Mammary epithelial cell (primary cell): ENCODE data around the gene CCDC9B.

Experiments
- EZH2 ChIP-seq: IDR thresholded peaks from 2 replicates; pipeline ENCODE4 v1.6.1; 2012; ENCODE audit warnings: low read length, inconsistent platforms, borderline replicate concordance
- TF ChIP-seq, protein P1 (sequence below), 2 donors: IDR thresholded peaks in 1 of 2; conservative IDR thresholded peaks in 1 of 2; 2 replicates each; pipeline ENCODE4 v1.5.1; 2011 to 2012; ENCODE audit warnings: inconsistent platforms in 2 of 2, low read length in 2 of 2, mild to moderate bottlenecking in 2 of 2, control low read depth in 1 of 2, low read depth in 1 of 2; ENCODE audit not compliant: insufficient read depth in 1 of 2; ENCODE audit errors: extremely low read depth in 1 of 2

DNA sequence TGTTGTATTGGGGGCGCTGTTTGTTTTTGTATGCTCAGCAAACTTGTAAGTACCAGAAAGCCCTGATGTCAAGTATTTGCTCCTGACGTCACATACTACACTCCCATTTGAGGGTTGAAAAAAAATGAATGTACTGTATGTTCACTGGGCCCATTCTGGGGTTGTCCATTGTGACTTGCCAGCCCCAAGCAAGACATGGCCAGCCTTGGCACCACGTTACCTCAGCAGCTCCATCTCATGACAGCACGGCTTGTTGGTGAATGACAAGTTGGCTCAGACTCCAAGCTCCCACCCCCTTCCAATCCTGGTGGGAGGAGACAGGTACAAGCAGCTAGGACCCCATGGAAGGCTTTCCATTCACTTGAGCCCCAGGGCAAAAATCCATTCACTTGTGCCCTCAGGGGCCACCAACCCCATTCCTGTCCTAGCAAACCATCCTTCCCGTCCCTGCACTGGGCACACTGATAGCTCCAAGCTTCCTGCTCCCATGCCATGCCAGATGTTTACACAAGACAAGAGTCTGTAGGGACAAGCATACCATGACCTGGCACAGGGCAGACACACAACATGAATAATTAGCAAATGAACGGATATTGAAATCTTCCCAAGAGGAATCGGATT, 11.7 kb upstream of the CCDC9B start:
- TF ChIP-seq, protein P1, sequence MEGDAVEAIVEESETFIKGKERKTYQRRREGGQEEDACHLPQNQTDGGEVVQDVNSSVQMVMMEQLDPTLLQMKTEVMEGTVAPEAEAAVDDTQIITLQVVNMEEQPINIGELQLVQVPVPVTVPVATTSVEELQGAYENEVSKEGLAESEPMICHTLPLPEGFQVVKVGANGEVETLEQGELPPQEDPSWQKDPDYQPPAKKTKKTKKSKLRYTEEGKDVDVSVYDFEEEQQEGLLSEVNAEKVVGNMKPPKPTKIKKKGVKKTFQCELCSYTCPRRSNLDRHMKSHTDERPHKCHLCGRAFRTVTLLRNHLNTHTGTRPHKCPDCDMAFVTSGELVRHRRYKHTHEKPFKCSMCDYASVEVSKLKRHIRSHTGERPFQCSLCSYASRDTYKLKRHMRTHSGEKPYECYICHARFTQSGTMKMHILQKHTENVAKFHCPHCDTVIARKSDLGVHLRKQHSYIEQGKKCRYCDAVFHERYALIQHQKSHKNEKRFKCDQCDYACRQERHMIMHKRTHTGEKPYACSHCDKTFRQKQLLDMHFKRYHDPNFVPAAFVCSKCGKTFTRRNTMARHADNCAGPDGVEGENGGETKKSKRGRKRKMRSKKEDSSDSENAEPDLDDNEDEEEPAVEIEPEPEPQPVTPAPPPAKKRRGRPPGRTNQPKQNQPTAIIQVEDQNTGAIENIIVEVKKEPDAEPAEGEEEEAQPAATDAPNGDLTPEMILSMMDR (conservative IDR thresholded peaks at IDR 0.05 in 1 of 2, IDR thresholded peaks at IDR 0.05 in 1 of 2; ENCODE audit: extremely low read depth in 1 of 2, insufficient read depth in 1 of 2, low read depth in 1 of 2, low read length in 2 of 2), result no peak
- no peak for TF ChIP-seq EZH2
